Endodermal cell (in vitro differentiated cells): ENCODE data around the gene WNK1. TPM values are rescaled to one million over a fixed set of nuclear protein-coding genes. Genes with fewer than 3 reads are reported as not detected.
A peak's percentile ranks its signal among the peaks of the same experiment; 100 is the strongest.

ENCODE experiments used
- DNase-seq: peaks from one replicate; pipeline ENCODE4 v3.0.0-alpha.2; 2017
- H3K27ac ChIP-seq: 2 replicates; pipeline ENCODE4 v1.5.1; 2013; ENCODE audit warnings: mild to moderate bottlenecking, low read depth, low read length, moderate library complexity
- H3K27me3 ChIP-seq: 2 replicates; pipeline ENCODE4 v1.6.1; 2013; ENCODE audit warnings: mild to moderate bottlenecking, low read length, moderate library complexity; ENCODE audit not compliant: insufficient read depth, control insufficient read depth, poor library complexity, severe bottlenecking
- H3K36me3 ChIP-seq: 2 replicates; pipeline ENCODE4 v1.7.0; 2013; ENCODE audit warnings: mild to moderate bottlenecking, low read length, moderate library complexity; ENCODE audit not compliant: control insufficient read depth, insufficient read depth
- H3K4me1 ChIP-seq: one replicate; pipeline ENCODE4 v1.7.0; 2013; ENCODE audit warnings: low read length; ENCODE audit not compliant: control insufficient read depth, insufficient read depth
- H3K4me3 ChIP-seq: 2 replicates; pipeline ENCODE4 v1.5.1; 2013; ENCODE audit warnings: mild to moderate bottlenecking, low read length, moderate library complexity
- H3K9ac ChIP-seq: 2 replicates; pipeline ENCODE4 v1.6.1; 2013; ENCODE audit warnings: mild to moderate bottlenecking, low read length, moderate library complexity; ENCODE audit not compliant: poor library complexity, severe bottlenecking; ENCODE audit errors: extremely low read depth
- H3K9me3 ChIP-seq: 2 replicates; pipeline ENCODE4 v1.6.1; 2013; ENCODE audit warnings: mild to moderate bottlenecking, low read length, moderate library complexity; ENCODE audit not compliant: control insufficient read depth
- H3K27ac Mint-ChIP-seq: 2 replicates; pipeline ENCODE4 v1.8.0; 2020; ENCODE audit warnings: mixed read lengths
- H3K27me3 Mint-ChIP-seq: 2 replicates; pipeline ENCODE4 v1.8.0; 2021; ENCODE audit warnings: mild to moderate bottlenecking, mixed read lengths; ENCODE audit not compliant: insufficient read depth
- H3K36me3 Mint-ChIP-seq: 2 replicates; pipeline ENCODE4 v1.8.0; 2020; ENCODE audit warnings: low read depth, mixed read lengths
- H3K4me1 Mint-ChIP-seq: 2 replicates; pipeline ENCODE4 v1.8.0; 2020; ENCODE audit warnings: mixed read lengths
- H3K4me3 Mint-ChIP-seq: 2 replicates; pipeline ENCODE4 v1.8.0; 2020; ENCODE audit warnings: mild to moderate bottlenecking, moderate library complexity, mixed read lengths
- H3K9me3 Mint-ChIP-seq: 2 replicates; pipeline ENCODE4 v1.8.0; 2020; ENCODE audit warnings: mild to moderate bottlenecking, mixed read lengths
- CTCF ChIP-seq: fragments of 200-600 bp; sonication (generic); conservative IDR thresholded peaks from 2 replicates; pipeline ENCODE4 v1.5.0; 2021; ENCODE audit warnings: antibody characterized with exemption, mild to moderate bottlenecking
- WGBS, 2 experiments: methylation state at CpG; one replicate each; pipeline versions ENCODE4 v1.1.5 to v1.1.7; 2013; ENCODE audit warnings: missing lambda C conversion rate in 2 of 2, mixed read lengths in 1 of 2; ENCODE audit not compliant: insufficient coverage in 1 of 2, insufficient read length in 1 of 2; 5-methylcytosine and 5-hydroxymethylcytosine counted together
- total RNA-seq, 2 donors: library from RNA; stranded (reverse); fragmentation: NEBNext Ultra II Directional in 1 of 2; extraction: Animal tissue kit (Norgen Biotek cat#: 25700) in 1 of 2; gene quantifications; 2 replicates in 1 of 2; 3 replicates in 1 of 2; pipeline ENCODE4 v1.2.1, GENCODE V29; 2021

WNK1 gene
- total RNA-seq, 2 donors from 2014 or later: 199 to 412 TPM

- H3K36me3 Mint-ChIP-seq: peaks cover 90% of the 10 kb centered on the region
- Histone ChIP-seq H3K4me1 (no peaks in the 10 kb centered on the region), H3K36me3 (peaks cover 95% of the 10 kb centered on the region), H3K27ac (no peak overlapping the region), H3K27me3 (no peaks in the 10 kb centered on the region), H3K9ac (no peak overlapping the region), H3K9me3 (no peaks in the 10 kb centered on the region), H3K4me3 (no peak overlapping the region)
- peaks cover 17% of the 10 kb centered on the region for H3K4me1 Mint-ChIP-seq
- WGBS, 2 experiments: 95 to 97% methylated on average over 6 to 10 of the region's 10 CpGs
- no peak for TF ChIP-seq CTCF
- H3K27me3 Mint-ChIP-seq: no peaks in the 10 kb centered on the region
- H3K4me3 Mint-ChIP-seq: no peak overlapping the region
- no peaks in the 10 kb centered on the region for H3K9me3 Mint-ChIP-seq
- no peak for DNase-seq
- peak overlapping the region; percentile 20 for H3K27ac Mint-ChIP-seq
These were observed 158.9 kb downstream of the WNK1 start for GRCh38 chr12:911191-911826.

GRCh38 chr12:912466-913235 is 160.3 kb downstream of the WNK1 start:
- Histone ChIP-seq H3K27ac (no peak overlapping the region), H3K4me1 (no peaks in the 10 kb centered on the region), H3K9me3 (no peaks in the 10 kb centered on the region), H3K9ac (no peak overlapping the region), H3K27me3 (no peaks in the 10 kb centered on the region), H3K4me3 (no peak overlapping the region), H3K36me3 (peaks cover 98% of the 10 kb centered on the region)
- no peak for DNase-seq
- H3K9me3 Mint-ChIP-seq: no peaks in the 10 kb centered on the region
- 97 to 100% methylated on average over 5 to 6 of the region's 7 CpGs for WGBS, 2 experiments
- no peak overlapping the region for H3K27ac Mint-ChIP-seq
- peaks cover 91% of the 10 kb centered on the region for H3K36me3 Mint-ChIP-seq
- H3K27me3 Mint-ChIP-seq: no peaks in the 10 kb centered on the region
- no peak overlapping the region for H3K4me3 Mint-ChIP-seq
- TF ChIP-seq CTCF: no peak
- peaks cover 15% of the 10 kb centered on the region for H3K4me1 Mint-ChIP-seq

GRCh38 chr12:913919-914698 is 161.7 kb downstream of the WNK1 start:
- Mint-ChIP-seq H3K4me1 (peaks cover 15% of the 10 kb centered on the region), H3K9me3 (no peaks in the 10 kb centered on the region), H3K27me3 (no peaks in the 10 kb centered on the region), H3K27ac (peak overlapping the region; percentile 67), H3K4me3 (no peak overlapping the region), H3K36me3 (peaks cover 92% of the 10 kb centered on the region)
- Histone ChIP-seq H3K36me3 (peaks cover 100% of the 10 kb centered on the region), H3K27me3 (no peaks in the 10 kb centered on the region), H3K4me3 (no peak overlapping the region), H3K9me3 (no peaks in the 10 kb centered on the region), H3K4me1 (no peaks in the 10 kb centered on the region), H3K9ac (no peak overlapping the region), H3K27ac (no peak overlapping the region)
- no peak for DNase-seq
- 92 to 95% methylated on average over 13 to 15 of the region's 15 CpGs for WGBS, 2 experiments
- no peak for TF ChIP-seq CTCF
